NCI-H774 (cell line): ENCODE measurements around the gene LTB4R2.

ENCODE experiments used
- DNase-seq: peaks from one replicate; lab custom pipeline; 2025; lab: John Stamatoyannopoulos, UW

Gene LTB4R2

DNA sequence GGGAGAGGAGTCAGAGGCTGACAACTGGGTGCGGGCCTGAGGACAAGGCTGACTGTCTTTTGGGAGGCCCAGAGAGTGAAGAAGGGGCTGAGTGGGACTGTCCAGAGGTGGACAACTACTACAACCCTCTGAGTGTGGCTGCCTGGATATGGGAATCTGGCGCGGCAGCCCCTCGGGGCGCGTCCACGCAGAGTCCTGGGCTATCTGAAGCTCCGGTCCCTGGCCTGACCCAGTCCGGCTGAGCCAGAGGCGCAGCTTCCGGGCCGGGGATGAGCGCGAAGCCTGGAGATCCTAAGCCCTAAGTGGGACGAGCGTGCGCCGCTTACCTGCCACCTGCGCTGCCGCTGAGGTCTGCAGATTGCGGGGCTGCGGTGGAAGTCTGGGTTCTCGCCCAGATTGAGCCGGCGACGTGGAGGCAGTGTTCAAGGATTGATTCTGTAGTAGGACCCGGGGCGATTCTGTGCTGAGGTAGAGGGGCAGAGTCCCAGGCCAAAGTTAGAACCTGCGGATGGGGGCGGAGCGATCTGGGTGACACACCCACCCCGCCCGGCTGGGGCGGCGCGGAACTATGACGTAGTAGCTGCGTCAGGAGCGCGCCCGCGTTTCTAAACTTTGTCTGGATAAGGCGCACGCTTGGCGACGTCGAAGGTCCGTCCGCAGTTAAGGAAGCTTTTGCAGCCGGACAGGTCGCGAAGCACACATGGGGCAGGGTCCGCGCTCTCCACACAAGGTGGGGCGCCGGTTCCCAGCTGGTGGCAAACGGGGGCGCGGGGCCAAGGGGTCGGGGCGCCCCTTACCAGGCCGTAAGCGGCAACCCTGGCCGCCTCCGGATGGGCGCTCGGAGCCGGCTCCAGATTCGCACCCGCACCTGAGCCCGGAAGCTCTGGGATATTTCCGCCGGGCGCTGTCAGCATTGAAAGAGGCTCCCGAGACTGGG lies 10.4 kb upstream of the LTB4R2 start, which contains the start of the genes DHRS1 and NOP9:
TSS of gene DHRS1 (minus strand) at position 526 of the 937 bp plus-strand sequence. CDS start 674 bp downstream, outside the sequence.
TSS of gene NOP9 (plus strand) at position 596 of the 937 bp plus-strand sequence. CDS start at position 701, 105 bp downstream.
- DNase-seq = peak; percentile 87

DNA sequence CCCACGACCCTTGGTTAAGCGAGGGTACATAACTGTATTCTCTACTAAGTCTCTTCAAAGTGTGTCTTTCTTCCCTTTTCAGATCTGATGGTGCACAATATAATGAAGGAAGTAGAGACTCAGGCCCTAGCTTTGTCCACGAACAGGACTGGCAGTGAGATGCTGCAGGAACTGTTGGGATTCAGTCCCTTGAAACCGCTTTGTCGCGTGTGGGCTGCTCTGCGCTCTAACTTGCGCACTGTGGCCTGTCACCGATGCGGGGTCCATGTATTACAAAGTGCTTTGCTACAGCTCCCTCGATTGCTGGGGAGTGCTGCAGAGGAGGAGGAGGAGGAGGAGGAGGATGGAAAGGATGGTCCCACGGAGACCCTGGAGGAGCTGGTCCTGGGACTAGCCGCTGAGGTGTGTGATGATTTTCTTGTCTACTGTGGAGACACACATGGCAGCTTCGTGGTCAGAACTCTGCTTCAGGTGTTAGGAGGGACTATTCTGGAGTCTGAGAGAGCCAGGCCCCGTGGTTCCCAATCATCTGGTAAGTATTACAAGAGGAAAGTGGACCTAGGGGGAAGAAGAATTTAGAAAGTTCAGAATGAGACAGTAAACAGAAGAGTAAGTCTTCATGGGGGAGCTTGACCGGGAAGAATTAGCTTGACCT lies 9.5 kb upstream of the LTB4R2 start:
- DNase-seq = no peak

DNA sequence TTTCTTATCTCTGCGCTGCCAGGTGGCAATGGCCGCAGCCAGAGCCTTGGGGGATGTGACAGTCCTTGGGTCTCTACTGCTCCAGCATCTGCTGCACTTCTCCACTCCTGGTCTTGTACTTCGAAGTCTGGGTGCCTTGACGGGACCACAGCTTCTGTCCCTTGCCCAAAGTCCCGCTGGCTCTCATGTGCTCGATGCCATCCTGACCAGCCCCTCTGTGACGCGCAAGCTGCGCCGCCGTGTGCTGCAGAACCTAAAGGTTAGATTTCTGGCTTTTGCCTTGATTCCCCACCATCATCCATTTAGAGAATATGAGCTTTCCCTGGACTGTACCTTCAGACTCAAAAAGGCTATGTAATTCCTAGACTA lies 5.9 kb upstream of the LTB4R2 start:
- no peak for DNase-seq

DNA sequence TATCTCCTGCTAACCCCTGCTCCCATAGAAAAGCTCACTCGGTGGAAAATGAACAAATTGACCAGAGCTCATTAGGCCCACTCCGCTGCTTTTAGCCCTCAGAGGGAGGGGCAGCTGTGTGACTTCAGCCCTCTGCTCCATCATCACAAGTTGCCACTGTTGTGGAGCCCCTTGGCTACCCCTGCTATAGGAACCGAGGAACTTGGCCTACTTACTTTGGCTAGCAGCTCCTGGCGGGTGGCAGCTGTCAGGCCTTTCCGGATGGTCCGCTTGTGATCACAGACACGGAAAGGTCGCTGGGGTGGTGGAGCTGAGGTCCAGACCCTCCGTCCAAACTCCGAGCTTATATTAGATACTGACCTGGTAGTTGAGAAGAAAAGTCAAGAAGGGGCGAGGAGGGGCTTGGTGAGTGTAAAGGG lies 2.8 kb upstream of the LTB4R2 start:
- no peak for DNase-seq

DNA sequence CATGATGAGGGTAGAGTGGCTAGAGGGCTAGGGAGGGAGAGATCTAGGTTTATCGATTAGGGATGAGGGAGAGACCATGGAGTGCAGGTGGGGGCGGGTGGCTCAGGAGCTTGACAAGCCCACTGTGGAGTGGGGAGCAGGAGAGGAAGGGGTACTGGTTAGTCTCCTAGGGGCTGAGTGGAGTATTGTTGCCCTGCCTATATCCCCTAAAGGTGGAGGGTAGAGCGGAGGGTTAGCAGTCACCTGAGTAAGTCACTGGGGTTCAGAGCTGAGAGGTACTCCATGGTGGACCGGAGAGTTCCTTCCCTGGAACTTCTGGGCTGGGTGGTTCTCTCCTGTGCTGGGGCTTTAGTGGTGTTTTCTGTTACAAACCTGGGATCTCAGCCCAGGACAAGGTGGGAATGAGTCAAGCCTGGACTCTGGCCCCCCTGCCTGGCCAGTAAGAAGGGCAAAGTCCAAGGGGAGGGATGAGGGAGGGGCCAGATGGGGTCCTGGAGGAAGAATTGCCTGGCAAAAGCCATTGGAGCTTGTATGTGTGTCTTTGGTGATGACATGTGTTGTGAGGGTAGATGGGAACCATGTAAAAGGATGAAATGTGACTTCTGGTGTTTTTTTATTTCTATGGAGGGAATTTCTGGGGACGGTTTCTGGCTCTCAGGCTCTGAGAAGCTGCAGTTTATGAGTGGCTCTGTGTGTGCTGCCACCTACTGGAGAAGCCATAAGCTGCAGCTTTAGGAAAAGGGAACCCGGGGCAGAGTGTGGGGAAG lies 2.2 kb upstream of the LTB4R2 start, which contains the start of gene CIDEB:
TSS of gene CIDEB (minus strand) at position 403 of the 767 bp plus-strand sequence. CDS start at position 284, 119 bp downstream.
- peak; percentile 2 for DNase-seq

DNA sequence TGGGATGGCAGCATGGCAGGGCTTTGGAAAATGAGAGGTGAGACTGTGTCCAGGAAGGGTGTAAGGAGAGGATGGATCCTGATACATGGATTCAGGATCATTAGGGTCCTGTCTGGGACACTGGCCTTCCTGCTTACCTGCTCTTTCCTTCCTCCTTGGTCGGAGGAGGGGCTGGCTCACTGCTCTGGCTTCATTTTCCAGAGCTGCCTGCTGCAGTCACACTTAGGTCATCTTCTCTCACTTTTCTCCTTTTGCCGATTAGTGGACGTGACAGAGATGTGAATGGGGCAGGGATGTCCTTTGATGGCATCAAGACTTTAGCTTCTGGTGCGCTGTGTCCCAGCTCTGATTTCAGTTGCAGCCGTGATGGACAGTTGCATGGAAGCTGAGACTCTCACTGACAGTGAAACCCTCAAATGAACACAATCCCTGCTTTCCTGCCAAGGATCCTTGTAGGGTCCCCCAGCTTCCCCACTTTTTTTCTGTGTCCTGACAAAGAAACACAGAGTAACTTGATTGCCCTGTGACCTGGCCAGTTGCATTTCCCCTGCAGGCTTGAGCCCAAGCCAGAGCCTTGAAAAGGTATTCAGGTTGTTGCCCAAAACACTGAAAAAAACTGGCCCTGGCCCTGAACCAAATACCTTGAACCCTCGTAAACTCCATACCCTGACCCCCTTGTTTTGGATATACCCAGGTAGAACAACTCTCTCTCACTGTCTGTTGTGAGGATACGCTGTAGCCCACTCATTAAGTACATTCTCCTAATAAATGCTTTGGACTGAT lies 1.4 kb upstream of the LTB4R2 start:
- no peak for DNase-seq

DNA sequence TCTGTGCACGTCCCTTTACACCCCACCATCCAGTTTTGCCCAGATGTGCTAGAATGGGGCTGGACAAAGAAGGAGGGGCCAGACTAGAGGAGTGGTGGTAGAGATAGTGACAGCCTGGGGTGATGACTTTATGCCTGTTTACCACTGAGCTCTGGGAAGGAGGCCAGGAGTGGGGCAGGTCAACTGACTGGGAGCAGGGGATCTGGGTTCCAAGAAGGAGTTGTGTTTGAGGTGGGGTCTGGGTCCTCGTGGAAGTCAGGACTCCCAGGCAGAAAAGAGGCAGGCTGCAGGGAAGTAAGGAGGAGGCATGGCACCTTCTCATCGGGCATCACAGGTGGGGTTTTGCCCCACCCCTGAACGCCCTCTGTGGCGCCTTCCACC lies 315 bp downstream of the LTB4R2 start:
- no peak for DNase-seq

DNA sequence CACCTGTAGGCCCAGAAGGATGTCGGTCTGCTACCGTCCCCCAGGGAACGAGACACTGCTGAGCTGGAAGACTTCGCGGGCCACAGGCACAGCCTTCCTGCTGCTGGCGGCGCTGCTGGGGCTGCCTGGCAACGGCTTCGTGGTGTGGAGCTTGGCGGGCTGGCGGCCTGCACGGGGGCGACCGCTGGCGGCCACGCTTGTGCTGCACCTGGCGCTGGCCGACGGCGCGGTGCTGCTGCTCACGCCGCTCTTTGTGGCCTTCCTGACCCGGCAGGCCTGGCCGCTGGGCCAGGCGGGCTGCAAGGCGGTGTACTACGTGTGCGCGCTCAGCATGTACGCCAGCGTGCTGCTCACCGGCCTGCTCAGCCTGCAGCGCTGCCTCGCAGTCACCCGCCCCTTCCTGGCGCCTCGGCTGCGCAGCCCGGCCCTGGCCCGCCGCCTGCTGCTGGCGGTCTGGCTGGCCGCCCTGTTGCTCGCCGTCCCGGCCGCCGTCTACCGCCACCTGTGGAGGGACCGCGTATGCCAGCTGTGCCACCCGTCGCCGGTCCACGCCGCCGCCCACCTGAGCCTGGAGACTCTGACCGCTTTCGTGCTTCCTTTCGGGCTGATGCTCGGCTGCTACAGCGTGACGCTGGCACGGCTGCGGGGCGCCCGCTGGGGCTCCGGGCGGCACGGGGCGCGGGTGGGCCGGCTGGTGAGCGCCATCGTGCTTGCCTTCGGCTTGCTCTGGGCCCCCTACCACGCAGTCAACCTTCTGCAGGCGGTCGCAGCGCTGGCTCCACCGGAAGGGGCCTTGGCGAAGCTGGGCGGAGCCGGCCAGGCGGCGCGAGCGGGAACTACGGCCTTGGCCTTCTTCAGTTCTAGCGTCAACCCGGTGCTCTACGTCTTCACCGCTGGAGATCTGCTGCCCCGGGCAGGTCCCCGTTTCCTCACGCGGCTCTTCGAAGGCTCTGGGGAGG lies 985 bp downstream of the LTB4R2 start, which contains the start of gene LTB4R:
TSS of gene LTB4R (plus strand) at position 857 of the 959 bp plus-strand sequence. CDS start 4,150 bp downstream, outside the sequence.
- no peak for DNase-seq

DNA sequence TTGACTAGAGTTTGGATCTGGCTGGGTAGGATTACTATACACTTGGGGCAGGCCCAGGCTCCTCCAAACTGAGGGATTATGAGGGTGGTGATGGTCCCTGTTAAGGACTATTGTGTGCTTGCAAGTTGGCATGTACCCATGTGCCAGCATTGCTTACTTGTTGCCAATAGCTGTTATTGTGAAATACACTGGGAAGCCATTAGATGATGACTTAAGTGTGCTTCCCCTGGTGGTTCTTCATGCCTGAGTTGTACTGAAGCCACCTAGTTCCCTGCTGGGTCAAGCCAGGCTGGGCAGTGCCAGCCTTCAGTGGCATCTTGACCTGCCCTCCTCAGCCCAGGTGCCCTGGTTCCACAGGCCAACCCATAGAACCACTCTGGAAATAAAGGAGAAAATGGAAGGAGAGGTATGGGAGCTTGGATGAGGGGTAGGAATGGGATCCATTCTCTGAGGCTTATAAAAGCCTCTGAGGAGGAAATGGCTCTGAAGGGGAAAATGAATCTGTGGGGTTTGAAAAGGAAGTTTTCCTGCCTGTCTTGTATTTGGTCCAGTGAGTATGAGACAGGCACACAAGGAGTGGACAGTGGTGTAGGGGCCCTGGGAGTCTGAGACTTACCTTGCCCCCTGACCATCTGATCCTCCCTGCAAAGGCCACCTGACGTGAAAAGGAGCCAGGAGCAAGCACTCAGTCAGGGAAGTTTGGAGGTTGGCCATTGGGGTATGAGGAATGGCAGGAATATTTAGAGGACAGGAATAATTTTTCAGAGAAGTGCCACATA lies 2.1 kb downstream of the LTB4R2 start:
- no peak for DNase-seq

DNA sequence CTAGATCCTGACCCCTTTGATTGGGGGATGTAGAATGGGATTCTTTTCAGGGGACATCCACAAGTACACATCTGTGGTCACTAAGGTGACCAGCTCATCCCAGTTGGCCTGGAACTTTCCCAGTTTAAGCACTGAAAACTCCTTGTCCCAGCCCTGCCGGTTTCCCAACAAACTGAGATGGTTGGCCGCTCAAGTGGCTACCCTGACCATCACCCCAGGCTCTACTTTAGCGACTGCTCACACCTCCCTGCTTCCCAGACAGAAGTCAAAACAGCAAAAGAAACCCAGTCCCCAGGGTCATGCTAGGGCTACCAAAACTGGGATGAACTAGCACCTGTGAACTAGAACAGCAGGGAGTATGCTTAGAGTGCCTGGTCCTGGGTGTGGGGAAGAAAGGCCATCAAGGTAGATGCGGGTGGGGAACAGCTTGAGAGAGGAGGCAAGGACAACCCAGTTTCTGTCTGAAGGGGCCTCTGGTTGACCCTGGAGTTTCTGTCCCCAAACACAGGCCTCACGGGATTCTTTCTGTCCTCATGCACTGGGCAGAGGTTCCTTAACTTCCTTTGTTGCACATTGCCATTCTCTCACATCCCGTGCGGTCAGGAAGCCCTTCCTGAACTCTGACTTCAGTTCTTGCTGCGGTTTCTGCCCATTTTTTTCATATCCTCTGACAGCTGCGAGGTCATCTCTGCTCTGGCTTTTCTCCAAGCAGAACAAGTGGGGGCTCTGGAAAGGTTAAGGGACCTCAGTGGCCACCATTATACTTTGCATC lies 3.0 kb downstream of the LTB4R2 start:
- DNase-seq = no peak

DNA sequence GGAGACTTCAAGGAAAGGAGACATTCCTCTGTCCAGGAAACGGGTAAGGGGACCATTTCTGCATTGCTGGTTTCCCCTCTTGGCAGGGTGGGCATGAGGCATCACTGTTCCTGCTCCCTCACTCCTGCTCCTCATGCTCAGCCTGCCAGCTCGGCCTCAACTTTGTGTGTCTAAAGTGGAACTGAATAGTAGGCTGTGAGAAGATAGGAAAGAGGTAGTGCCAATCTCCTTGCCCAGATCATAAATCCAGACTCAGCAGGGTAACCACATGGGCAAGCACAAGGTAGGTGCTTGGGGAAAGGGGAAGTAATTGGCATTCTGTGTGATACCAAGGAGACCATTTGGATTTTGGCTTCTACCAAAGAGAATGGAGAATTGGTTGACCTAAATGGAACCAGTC lies 4.0 kb downstream of the LTB4R2 start:
- DNase-seq = no peak

DNA sequence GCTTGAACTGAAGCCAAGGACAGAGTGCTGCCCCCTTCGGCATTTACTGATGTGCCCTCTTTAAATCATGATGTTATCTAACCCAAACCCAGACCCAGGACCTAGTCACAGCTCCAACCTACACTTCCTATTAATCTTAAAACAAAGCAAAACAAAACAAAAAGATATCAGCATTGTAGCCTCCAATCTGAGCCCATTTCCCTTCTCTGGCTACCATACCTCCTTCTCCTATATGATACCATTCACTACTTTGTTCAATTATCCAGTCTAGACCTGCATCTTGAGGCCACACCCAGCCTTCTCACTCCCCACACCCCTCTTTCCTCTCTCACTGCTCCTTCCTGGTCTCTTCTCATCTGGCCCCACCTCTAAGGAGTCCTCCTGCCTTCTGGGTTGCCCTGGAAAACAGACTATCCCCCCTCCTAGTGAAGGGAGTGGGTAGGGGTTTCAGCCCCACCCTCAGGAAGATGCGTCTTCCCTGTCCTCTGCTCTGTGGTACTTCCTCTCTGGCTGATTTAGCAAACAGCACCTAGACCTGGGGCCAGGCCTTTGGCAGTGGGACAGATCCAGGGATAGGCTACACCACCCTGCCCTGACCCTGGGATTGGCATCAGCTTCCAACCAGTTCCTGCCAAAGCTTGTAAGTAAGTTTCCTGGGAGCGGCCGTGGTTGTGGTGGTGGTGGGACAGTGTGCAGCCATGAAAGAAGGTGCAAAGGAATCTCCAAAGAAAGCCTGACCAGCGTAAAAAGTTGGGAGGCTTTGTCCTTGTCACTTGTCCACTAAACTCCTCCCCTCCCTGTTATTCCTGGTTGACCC lies 4.6 kb downstream of the LTB4R2 start:
- no peak for DNase-seq

DNA sequence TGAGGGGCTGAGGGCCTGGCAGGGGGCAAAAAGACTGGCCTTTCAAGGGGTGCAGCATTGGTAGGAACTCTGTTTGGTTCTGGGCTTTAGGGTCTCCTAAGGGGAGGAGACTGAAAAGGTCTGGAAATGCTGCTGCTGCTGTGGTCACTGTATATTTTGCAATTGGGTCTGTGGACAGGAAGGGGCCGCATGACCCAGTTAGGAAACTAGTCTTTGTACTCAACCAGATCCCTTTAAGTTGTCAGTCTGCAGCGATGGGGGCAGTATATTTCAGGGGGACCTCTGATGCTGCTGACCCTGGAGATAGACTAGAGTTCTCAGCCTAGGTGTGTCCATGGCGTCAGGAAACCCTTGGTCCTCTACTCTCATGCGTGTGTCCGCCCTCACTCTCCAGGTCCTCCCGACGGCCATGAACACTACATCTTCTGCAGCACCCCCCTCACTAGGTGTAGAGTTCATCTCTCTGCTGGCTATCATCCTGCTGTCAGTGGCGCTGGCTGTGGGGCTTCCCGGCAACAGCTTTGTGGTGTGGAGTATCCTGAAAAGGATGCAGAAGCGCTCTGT lies 5.4 kb downstream of the LTB4R2 start:
- DNase-seq = no peak

DNA sequence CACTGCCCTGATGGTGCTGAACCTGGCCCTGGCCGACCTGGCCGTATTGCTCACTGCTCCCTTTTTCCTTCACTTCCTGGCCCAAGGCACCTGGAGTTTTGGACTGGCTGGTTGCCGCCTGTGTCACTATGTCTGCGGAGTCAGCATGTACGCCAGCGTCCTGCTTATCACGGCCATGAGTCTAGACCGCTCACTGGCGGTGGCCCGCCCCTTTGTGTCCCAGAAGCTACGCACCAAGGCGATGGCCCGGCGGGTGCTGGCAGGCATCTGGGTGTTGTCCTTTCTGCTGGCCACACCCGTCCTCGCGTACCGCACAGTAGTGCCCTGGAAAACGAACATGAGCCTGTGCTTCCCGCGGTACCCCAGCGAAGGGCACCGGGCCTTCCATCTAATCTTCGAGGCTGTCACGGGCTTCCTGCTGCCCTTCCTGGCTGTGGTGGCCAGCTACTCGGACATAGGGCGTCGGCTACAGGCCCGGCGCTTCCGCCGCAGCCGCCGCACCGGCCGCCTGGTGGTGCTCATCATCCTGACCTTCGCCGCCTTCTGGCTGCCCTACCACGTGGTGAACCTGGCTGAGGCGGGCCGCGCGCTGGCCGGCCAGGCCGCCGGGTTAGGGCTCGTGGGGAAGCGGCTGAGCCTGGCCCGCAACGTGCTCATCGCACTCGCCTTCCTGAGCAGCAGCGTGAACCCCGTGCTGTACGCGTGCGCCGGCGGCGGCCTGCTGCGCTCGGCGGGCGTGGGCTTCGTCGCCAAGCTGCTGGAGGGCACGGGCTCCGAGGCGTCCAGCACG lies 6.1 kb downstream of the LTB4R2 start:
- DNase-seq = no peak

DNA sequence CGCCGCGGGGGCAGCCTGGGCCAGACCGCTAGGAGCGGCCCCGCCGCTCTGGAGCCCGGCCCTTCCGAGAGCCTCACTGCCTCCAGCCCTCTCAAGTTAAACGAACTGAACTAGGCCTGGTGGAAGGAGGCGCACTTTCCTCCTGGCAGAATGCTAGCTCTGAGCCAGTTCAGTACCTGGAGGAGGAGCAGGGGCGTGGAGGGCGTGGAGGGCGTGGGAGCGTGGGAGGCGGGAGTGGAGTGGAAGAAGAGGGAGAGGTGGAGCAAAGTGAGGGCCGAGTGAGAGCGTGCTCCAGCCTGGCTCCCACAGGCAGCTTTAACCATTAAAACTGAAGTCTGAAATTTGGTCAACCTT lies 6.6 kb downstream of the LTB4R2 start:
- no peak for DNase-seq

DNA sequence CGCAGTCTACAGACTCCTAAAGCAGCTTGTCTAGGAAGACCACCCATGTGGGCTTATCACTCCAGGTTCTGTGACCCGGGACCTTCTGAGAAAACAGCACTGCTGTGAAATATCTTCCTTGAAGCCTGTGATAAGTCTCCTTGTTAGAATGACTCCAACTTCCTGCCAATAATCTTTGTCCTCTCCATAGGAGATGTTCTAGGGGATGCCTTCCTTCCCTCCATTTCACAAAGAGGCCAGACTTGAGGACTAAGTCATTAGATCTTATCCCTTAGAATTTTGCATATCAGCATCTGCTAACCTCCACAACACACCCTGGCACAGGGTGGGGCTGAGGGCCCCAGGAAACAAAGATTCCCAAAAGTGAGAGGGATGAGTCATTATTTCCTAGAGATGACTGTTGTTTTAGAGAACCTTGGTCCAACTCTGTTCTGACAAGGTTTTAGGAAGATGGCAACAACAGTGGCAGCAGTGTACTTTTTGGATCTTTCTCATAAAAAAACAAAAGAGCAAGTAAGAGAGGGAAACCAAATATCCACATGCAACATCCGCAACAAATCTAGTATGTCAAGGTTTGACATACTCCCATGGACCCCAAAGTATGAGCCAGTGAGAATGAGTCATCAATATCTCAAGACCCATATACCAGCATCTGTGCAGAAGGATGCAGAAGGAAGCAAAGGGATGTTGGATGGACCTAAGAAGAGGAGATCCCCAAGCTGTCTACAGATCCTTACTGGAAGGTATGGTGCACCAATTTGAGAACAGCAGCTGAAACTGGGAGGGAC lies 7.4 kb downstream of the LTB4R2 start:
- no peak for DNase-seq
